MCF 10A (cell line): Measurements from ENCODE around the gene SHD. TPM values are rescaled to one million over a fixed set of nuclear protein-coding genes. Genes with fewer than 3 reads are reported as not detected.
A peak's percentile ranks its signal among the peaks of the same experiment; 100 is the strongest.

ENCODE experiments used
- BruUV-seq: library from RNA; stranded (reverse); fragments of 400-500 nt; replicated peaks from 2 replicates; lab custom pipeline; 2021; lab: Mats Ljungman, UMichigan
- CTCF ChIA-PET: fragments of 300-600 bp; sonication (Branson Sonifier 250); formaldehyde crosslinking; extraction: SDS; loops from one replicate; lab custom pipeline; 2021; ENCODE audit warnings: antibody characterized with exemption, inconsistent platforms; lab: Yijun Ruan, JAX
- POLR2A ChIA-PET: fragments of 300-600, 350-650 bp; sonication (Branson Sonifier 250); formaldehyde crosslinking; extraction: SDS; loops from one replicate; lab custom pipeline; 2020; ENCODE audit warnings: antibody characterized with exemption, inconsistent platforms; lab: Yijun Ruan, JAX
- DNase-seq: peaks from one replicate; pipeline ENCODE4 v3.0.0-alpha.2; 2018; ENCODE audit not compliant: unreplicated experiment
- H3K27ac Mint-ChIP-seq: one replicate; pipeline ENCODE4 v1.8.0; 2022; ENCODE audit warnings: mild to moderate bottlenecking, low read depth, mixed read lengths; ENCODE audit not compliant: unreplicated experiment
- H3K27me3 Mint-ChIP-seq: one replicate; pipeline ENCODE4 v1.8.0; 2022; ENCODE audit warnings: mixed read lengths; ENCODE audit not compliant: insufficient read depth, unreplicated experiment
- H3K36me3 Mint-ChIP-seq: one replicate; pipeline ENCODE4 v1.8.0; 2022; ENCODE audit warnings: mild to moderate bottlenecking, moderate library complexity, mixed read lengths; ENCODE audit not compliant: insufficient read depth, unreplicated experiment
- H3K4me1 Mint-ChIP-seq: one replicate; pipeline ENCODE4 v1.8.0; 2022; ENCODE audit warnings: mixed read lengths; ENCODE audit not compliant: insufficient read depth, unreplicated experiment
- H3K4me3 Mint-ChIP-seq: one replicate; pipeline ENCODE4 v1.8.0; 2022; ENCODE audit warnings: mild to moderate bottlenecking, moderate library complexity, mixed read lengths; ENCODE audit not compliant: unreplicated experiment
- H3K9me3 Mint-ChIP-seq: one replicate; pipeline ENCODE4 v1.8.0; 2022; ENCODE audit warnings: mixed read lengths; ENCODE audit not compliant: unreplicated experiment
- CTCF ChIP-seq: fragments of 200-600 bp; IDR thresholded peaks from one replicate; pipeline ENCODE4 v1.8.0; 2022; ENCODE audit warnings: antibody characterized with exemption, mild to moderate bottlenecking; ENCODE audit not compliant: unreplicated experiment
- intact Hi-C: fragments of 100-400 bp; cut with micrococcal nuclease; formaldehyde crosslinking; loops from 2 replicates; pipeline ENCODE4 v1.14.1; 2022
- total RNA-seq: library from RNA; stranded (reverse); gene quantifications from 2 replicates; pipeline ENCODE4 v1.2.3, GENCODE V29; 2022

SHD gene
- total RNA-seq, 1 experiment from 2014 or later, result not detected

GRCh38 chr19:4264812-4265211 is 14.3 kb upstream of the SHD start:
- H3K36me3 Mint-ChIP-seq, result peaks cover 84% of the 10 kb centered on the region
- no peaks in the 10 kb centered on the region for H3K27me3 Mint-ChIP-seq
- no peak overlapping the region for H3K27ac Mint-ChIP-seq
- no peaks in the 10 kb centered on the region for H3K9me3 Mint-ChIP-seq
- peaks cover 5% of the 10 kb centered on the region for H3K4me1 Mint-ChIP-seq
- POLR2A ChIA-PET, result no interaction called here
- CTCF ChIA-PET, result interaction anchor here (0.6 to 1.6 kb wide), 4 partner anchors 56 to 257 kb away, joined by 3 to 7 read pairs (median 4); no protein-coding TSS in a partner anchor
- no peak for TF ChIP-seq CTCF
- intact Hi-C loops, result no loop called here
- no peak overlapping the region for H3K4me3 Mint-ChIP-seq
- BruUV-seq, result no TSS peak
- DNase-seq, result no peak

DNA sequence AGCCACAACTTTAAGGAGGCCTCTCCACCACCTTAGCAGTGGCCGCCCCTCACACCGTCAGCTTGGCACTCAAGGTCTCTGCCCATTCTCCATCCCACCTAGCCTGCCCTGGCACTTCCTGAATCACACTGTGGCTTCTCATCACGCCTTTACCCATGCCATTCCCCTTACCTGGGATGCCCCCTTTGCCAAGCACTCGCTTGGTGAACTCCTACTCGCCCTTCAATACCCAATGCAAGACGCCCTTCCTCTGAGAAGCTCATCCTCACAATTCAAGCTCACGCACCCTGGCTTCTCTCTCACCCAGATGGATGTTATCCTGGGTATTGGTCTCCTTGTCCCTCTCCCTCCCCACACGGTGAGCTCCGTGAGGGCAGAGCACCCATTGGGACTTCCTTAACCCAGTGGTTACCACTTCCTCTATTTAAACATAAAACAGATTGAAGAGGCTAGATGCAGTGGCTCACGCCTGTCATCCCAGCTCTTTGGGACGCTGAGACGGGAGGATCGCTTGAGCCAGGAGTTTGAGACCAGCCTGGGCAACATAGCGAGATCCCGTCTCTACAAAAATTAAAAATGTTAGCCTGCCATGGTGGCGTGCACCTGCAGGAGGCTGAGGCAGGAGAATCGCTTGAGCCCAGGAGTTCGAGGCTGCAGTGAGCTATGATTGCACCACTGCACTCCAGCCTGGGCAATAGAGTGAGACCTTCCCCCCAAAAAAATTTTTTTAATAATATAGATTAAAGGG is 12.6 kb upstream of the SHD start:
- DNase-seq, result no peak
- Mint-ChIP-seq H3K36me3 (peaks cover 74% of the 10 kb centered on the region), H3K27ac (no peak overlapping the region), H3K4me3 (no peak overlapping the region), H3K27me3 (no peaks in the 10 kb centered on the region), H3K4me1 (peaks cover 5% of the 10 kb centered on the region), H3K9me3 (no peaks in the 10 kb centered on the region)
- TF ChIP-seq CTCF, result no peak
- CTCF ChIA-PET, result interaction anchor here (0.5 to 2.9 kb wide), 23 partner anchors 10 to 289 kb away, joined by 3 to 33 read pairs (median 4); partner anchors contain the start of genes FSD1 and MPND
- intact Hi-C loops, result no loop called here
- POLR2A ChIA-PET, result interaction anchor here (0.8 to 1.4 kb wide), 3 partner anchors 72 to 94 kb away, joined by 4 to 5 read pairs (median 4); partner anchors contain the start of gene STAP2
- BruUV-seq, result no TSS peak

- Mint-ChIP-seq H3K4me3 (no peak overlapping the region), H3K4me1 (peaks cover 5% of the 10 kb centered on the region), H3K27ac (no peak overlapping the region), H3K9me3 (no peaks in the 10 kb centered on the region), H3K27me3 (no peaks in the 10 kb centered on the region), H3K36me3 (peaks cover 65% of the 10 kb centered on the region)
- no TSS peak for BruUV-seq
- TF ChIP-seq CTCF, result peak; percentile 87
- CTCF ChIA-PET, result interaction anchor here (0.5 to 2.9 kb wide), 26 partner anchors 10 to 288 kb away, joined by 3 to 33 read pairs (median 4); partner anchors contain the start of genes FSD1 and MPND
- intact Hi-C loops, result loop anchor here (1.0 kb wide), 1 partner anchor 85 kb away; no protein-coding TSS in a partner anchor
- POLR2A ChIA-PET, result interaction anchor here (0.8 to 1.4 kb wide), 4 partner anchors 71 to 93 kb away, joined by 3 to 5 read pairs (median 4); partner anchors contain the start of gene STAP2
- peak; percentile 77 for DNase-seq
These were observed 11.8 kb upstream of the SHD start for GRCh38 chr19:4267101-4267900.
